Heart right ventricle (tissue), 16 donors: Measurements from ENCODE around the gene ANKUB1. TPM values are rescaled to one million over a fixed set of nuclear protein-coding genes. Genes with fewer than 3 reads are reported as not detected.
A peak's percentile ranks its signal among the peaks of the same experiment; 100 is the strongest.

Experiments
- ATAC-seq, 8 donors: fragments of 200-7000 bp; cut with Tn5 transposase; one replicate each; pipeline ENCODE4 v1.9.1; 2020; ENCODE audit warnings: mild to moderate bottlenecking in 8 of 8, moderate library complexity in 8 of 8, moderate number of reproducible peaks in 1 of 8
- DNase-seq, 2 donors: peaks; one replicate each; pipeline ENCODE4 v3.0.0-alpha.2; 2020
- H3K27ac ChIP-seq, 10 donors: fragments of 200-600 bp; sonication (generic) in 2 of 10; one replicate each; pipeline versions ENCODE4 v1.5.0 to v1.8.0; 2020 to 2022; ENCODE audit warnings: mild to moderate bottlenecking in 3 of 10
- H3K27me3 ChIP-seq, 7 donors: fragments of 200-600 bp; one replicate each; pipeline ENCODE4 v1.8.0; 2021 to 2022; ENCODE audit warnings: mild to moderate bottlenecking in 2 of 7
- H3K36me3 ChIP-seq, 9 donors: fragments of 200-600 bp; sonication (generic) in 1 of 9; one replicate each; pipeline versions ENCODE4 v1.5.0 to v1.8.0; 2020 to 2022; ENCODE audit warnings: mild to moderate bottlenecking in 2 of 9
- H3K4me1 ChIP-seq, 9 donors: fragments of 200-600 bp; sonication (generic) in 1 of 9; one replicate each; pipeline versions ENCODE4 v1.5.0 to v1.8.0; 2020 to 2022; ENCODE audit warnings: mild to moderate bottlenecking in 4 of 9
- H3K4me3 ChIP-seq, 10 donors: fragments of 200-600 bp; sonication (generic) in 2 of 10; one replicate each; pipeline versions ENCODE4 v1.5.0 to v1.8.0; 2020 to 2022; ENCODE audit warnings: mild to moderate bottlenecking in 7 of 10, moderate library complexity in 2 of 10
- H3K9me3 ChIP-seq, 11 donors: fragments of 200-600 bp in 10 of 11; sonication (generic) in 2 of 11; one replicate each; pipeline versions ENCODE4 v1.5.0 to v1.8.0; 2013 to 2022; ENCODE audit warnings: mild to moderate bottlenecking in 2 of 11, control low read depth in 1 of 11, moderate library complexity in 1 of 11
- WGBS, 2 donors: extraction: QIAGEN DNeasy Blood & Tissue Kit; methylation state at CpG; one replicate each; pipeline ENCODE4 v1.1.7; 2013; ENCODE audit warnings: inconsistent platforms in 1 of 2; 5-methylcytosine and 5-hydroxymethylcytosine counted together
- intact Hi-C, 10 donors: fragments of 100-400 bp; cut with DNase I; formaldehyde crosslinking; loops; one replicate each; pipeline versions ENCODE4 v1.11.1 to v1.14.2; 2022
- polyA plus RNA-seq, 2 donors: library from polyadenylated mRNA; stranded (reverse); fragments of 200-250 nt; gene quantifications; one replicate each; pipeline ENCODE4 v1.2.3, GENCODE V29; 2013
- total RNA-seq, 10 donors: library from RNA; stranded (reverse); fragmentation: NEBNext Ultra II Directional in 3 of 10; extraction: Animal tissue kit (Norgen Biotek cat#: 25700) in 3 of 10; gene quantifications; one replicate each; pipeline versions ENCODE4 v1.2.1 to v1.2.4, GENCODE V29; 2021 to 2023
- TF ChIP-seq, protein P1 (sequence below), 9 donors: fragments of 200-600 bp; sonication (generic) in 2 of 9; IDR thresholded peaks; one replicate each; pipeline versions ENCODE4 v1.5.0 to v1.8.0; 2021 to 2022; ENCODE audit warnings: antibody characterized with exemption in 9 of 9, mild to moderate bottlenecking in 5 of 9, moderate library complexity in 1 of 9
- donor health status: Arrhythmogenic right ventricular cardiomyopathy.
- donor health status: ischemic (EF 13 %, LVEDD 7.1; RV severe dilation, severe dysfunction).
- donor health status: healthy with polysubstance abuse.
- donor health status: DM: no; HTN: yes; CAD: no.
- donor health status: DM: no; HTN: no; CAD: no.
- donor health status: ischemic (EF 25% LVEDD 6.9; RV normal size, moderate dysfunction).
- donor health status: ischemic (EF 25% LVEDD 5.7; RV mildly dilated, moderate dysfunction).
- donor health status: healthy.
- donor health status: DM: yes; HTN: yes; CAD: no.
- donor health status: Ischemic cardiomyopathy.
- donor health status: ischemic (EF 35%, LVEDD 5.7; RV mildly dilated, moderate dysfunction).
- donor health status: nonischemic (EF 11% LVEDD 7.7; RV severe dilation, severe dysfunction).
- donor health status: DM: yes; HTN: yes; CAD: no.
- donor health status: PGD.
- donor health status: ischemic (EF 29% LVEDD 5.4; RV normal size, mild dysfunction).
- donor health status: nonischemic (EF 23%, LVEDD 6.1; RV moderate dilation, normal function).

Gene ANKUB1
- total and polyA plus RNA-seq, 12 donors = not detected

DNA sequence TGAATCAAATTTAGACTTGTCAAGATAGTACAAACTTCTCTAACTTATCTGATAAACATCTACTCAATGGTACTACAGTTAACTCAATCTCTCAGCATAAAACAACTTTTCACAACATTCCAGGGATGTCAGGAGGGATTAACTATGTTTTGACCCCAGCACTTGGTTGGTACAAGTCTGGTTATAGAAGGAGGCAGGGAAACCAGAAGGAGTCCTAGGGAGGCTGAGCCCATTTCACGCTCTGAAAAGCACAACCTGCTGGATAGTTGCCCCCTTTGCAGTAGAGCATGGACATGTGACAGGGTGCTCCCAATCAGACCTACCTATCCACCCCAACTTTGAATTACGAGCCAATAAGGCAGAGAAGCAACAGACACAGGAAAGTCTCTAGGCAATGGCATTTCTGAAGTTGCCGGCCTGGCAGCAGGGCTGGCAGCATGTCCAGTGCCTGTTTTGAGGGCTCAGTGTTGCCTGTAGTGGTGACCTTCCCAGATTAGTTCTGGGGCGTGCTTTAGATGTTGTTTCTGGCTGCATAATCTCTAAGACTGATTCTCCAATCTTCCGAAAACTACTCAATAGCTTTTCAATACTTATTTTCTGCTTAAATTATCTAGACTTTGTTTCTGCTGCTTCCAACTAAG is 8.2 kb downstream of the ANKUB1 start:
- TF ChIP-seq, protein P1, sequence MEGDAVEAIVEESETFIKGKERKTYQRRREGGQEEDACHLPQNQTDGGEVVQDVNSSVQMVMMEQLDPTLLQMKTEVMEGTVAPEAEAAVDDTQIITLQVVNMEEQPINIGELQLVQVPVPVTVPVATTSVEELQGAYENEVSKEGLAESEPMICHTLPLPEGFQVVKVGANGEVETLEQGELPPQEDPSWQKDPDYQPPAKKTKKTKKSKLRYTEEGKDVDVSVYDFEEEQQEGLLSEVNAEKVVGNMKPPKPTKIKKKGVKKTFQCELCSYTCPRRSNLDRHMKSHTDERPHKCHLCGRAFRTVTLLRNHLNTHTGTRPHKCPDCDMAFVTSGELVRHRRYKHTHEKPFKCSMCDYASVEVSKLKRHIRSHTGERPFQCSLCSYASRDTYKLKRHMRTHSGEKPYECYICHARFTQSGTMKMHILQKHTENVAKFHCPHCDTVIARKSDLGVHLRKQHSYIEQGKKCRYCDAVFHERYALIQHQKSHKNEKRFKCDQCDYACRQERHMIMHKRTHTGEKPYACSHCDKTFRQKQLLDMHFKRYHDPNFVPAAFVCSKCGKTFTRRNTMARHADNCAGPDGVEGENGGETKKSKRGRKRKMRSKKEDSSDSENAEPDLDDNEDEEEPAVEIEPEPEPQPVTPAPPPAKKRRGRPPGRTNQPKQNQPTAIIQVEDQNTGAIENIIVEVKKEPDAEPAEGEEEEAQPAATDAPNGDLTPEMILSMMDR (IDR thresholded peaks at IDR 0.05) = no peak
- Histone ChIP-seq H3K4me1 (peaks cover 0 to 37% (median 0%) of the 10 kb centered on the region in 9 donors), H3K9me3 (no peaks in the 10 kb centered on the region), H3K36me3 (no peaks in the 10 kb centered on the region), H3K27ac (peak overlapping the region in 2 of 10 donors; percentile 43 to 81), H3K4me3 (no peak overlapping the region), H3K27me3 (peaks cover 0 to 4% (median 0%) of the 10 kb centered on the region in 7 donors)
- intact Hi-C loops = no loop called here
- DNase-seq (no peak), ATAC-seq (peak in 1 of 8 donors; percentile 50)
- WGBS, 2 donors = 79 to 86% methylated on average over 5 of the region's 5 CpGs

DNA sequence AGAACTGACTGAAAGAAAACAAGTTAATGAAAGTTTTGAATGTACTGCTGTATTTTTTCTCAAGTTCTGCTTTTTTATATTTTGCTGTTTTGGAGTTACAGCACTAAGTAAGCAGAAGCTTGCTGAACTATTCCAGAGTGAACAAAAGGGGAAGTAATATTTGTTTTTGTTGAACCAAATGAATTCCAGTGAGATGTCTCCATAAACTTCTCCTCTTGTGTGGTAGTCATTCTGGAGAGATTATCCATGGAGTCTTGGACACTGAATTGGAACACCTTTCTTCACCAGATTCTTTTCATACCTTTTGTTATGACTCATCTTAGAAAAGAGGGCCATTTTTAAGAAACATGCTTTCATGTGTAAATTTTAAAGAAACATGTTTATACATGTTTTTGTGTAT is 8.8 kb downstream of the ANKUB1 start:
- DNase-seq (no peak), ATAC-seq (peak in 2 of 8 donors; percentile 46 to 51)
- no peaks in the 10 kb centered on the region for H3K27me3 ChIP-seq
- H3K4me1 ChIP-seq = peaks cover 0 to 37% (median 0%) of the 10 kb centered on the region in 9 donors
- H3K36me3 ChIP-seq = no peaks in the 10 kb centered on the region
- TF ChIP-seq, protein P1 (IDR thresholded peaks at IDR 0.05) = no peak
- H3K9me3 ChIP-seq = no peaks in the 10 kb centered on the region
- intact Hi-C loops = no loop called here
- H3K27ac ChIP-seq = peak overlapping the region in 1 of 10 donors; percentile 81
- H3K4me3 ChIP-seq = peak overlapping the region in 1 of 10 donors; percentile 9

DNA sequence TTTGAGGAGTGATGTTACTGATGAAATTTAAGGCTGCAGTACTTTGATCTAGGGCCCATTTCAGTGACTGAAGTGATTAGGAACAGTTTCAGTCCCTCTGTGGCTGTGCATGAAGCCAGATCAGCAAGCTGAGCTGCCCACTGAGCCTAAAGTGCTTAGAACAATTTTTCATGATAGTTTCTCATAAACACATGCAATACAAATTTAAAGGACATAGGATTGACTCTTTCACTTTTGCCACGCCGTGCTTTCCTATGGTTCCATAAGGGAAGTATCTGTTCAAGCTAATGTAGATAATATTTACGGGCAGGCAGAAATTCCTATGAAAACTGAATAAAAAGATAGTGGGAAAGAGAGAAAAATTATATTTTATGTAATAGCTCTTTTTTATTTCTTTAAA is 10.6 kb downstream of the ANKUB1 start:
- H3K4me1 ChIP-seq = peaks cover 0 to 37% (median 0%) of the 10 kb centered on the region in 9 donors
- TF ChIP-seq, protein P1 (IDR thresholded peaks at IDR 0.05) = no peak
- H3K4me3 ChIP-seq = no peak overlapping the region
- ATAC-seq (no peak), DNase-seq (no peak)
- H3K36me3 ChIP-seq = no peaks in the 10 kb centered on the region
- peak overlapping the region in 2 of 10 donors; percentile 40 to 81 for H3K27ac ChIP-seq
- H3K9me3 ChIP-seq = no peaks in the 10 kb centered on the region
- WGBS, 2 donors = 93 to 95% methylated on average over 3 of the region's 3 CpGs
- no peaks in the 10 kb centered on the region for H3K27me3 ChIP-seq
- intact Hi-C loops = no loop called here

DNA sequence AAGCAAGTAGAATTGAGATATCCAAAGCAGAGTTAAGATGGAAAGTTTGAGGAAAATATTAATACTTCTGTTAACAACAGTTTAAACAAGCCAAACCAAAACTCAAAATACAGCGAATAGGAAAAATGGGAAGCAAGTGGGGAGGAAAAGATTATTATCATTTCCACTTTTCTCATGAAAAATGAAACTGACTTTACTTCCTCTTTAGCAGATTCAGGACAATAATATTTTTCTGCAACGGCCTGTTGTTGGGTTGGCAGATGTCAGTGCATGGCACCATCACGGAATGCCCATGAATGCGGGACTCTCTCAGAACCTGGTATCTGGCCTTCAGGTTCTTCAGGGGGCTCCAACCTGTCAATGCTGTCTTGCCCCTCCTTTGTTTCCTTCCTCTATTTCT is 11.1 kb downstream of the ANKUB1 start:
- Histone ChIP-seq H3K36me3 (no peaks in the 10 kb centered on the region), H3K9me3 (no peaks in the 10 kb centered on the region), H3K4me3 (no peak overlapping the region), H3K27ac (peak overlapping the region in 3 of 10 donors; percentile 19 to 81 (median 40)), H3K27me3 (no peaks in the 10 kb centered on the region), H3K4me1 (peaks cover 0 to 37% (median 0%) of the 10 kb centered on the region in 9 donors)
- 70 to 79% methylated on average over 4 of the region's 4 CpGs for WGBS, 2 donors
- intact Hi-C loops = no loop called here
- TF ChIP-seq, protein P1 (IDR thresholded peaks at IDR 0.05) = no peak
- no peak for DNase-seq
- peak in 2 of 8 donors; percentile 31 to 49 for ATAC-seq
